GM19455 (cell line): ENCODE data around the gene NUDT19.
"Not testable (repeated sequence)": the region's sequence is repeated elsewhere in the genome, so short reads cannot be mapped to it uniquely, and the experiment has no call there.

Experiments
- ATAC-seq: cut with Tn5 transposase; IDR thresholded peaks from one replicate; pipeline ENCODE4 v1.9.1; 2021; ENCODE audit not compliant: unreplicated experiment

Gene NUDT19

DNA sequence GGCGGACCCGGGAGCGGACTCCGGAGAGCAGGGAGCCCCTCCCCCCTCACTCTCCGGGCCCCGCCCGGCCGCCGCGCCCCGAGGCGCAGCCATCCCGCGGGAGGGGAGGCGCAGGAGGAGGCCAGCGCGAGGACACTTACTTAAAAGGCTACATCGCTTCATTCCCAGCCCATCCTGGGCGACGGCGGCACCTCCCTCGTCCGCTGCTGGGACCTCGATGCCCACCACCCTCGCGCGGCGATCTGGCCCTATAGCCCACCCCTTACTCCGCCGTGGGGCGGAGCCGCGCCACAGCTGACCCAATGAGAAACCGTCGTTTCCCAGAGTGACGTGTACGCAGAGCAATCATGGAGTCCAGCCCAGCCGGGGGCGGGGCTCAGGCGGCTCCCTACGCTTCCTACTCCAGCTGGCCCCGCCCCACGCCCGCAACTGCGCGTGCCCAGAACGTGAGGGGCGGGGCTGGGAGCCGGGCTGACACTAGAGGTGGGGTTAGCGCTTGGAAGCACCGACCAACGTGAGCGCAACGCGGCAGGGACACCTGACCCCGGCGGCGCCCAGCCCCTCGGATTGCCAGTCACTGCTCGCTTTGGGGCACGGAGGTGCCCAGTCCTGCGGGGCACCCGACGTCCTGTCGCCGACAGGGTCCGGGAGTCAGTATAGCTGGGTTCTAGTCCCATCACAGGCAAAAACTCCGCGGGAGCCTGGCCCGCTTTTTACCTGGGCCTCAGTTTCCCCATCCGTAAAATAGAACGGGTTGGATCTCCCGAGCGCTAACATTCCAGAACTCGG, 16.5 kb upstream of the NUDT19 start, which contains the start of gene ANKRD27:
Gene ANKRD27 (minus strand): TSS at position 250 of the 789 bp plus-strand sequence. CDS start 16,165 bp downstream, outside the sequence.
- peak; percentile 97 for ATAC-seq

DNA sequence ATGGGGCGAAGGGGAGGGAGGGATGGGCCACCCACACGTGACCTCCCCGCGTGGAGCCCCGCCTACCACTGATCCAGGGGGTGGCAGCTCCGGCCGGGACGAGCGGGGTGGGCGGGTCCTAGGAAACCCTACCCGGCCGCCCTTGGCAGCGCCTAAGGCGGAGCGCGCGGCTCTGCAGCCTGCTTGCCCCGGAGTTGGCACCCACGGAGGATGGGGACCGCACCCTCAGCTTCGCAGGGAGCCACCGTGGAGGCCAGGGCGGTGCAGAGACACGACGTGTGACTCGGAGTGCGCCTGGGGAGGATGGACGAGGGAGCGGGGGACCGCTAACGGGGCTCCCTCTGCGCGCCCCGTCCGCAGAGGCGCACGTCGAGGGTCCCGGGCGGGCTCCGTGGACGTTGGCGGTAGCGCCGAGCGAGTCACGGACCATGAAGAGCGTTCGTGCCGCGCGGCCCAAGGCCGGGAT, 15.9 kb upstream of the NUDT19 start, which contains the start of gene RGS9BP:
Gene RGS9BP (plus strand): TSS at position 129 of the 466 bp plus-strand sequence. CDS start 416 bp downstream, outside the sequence.
- no peak for ATAC-seq

DNA sequence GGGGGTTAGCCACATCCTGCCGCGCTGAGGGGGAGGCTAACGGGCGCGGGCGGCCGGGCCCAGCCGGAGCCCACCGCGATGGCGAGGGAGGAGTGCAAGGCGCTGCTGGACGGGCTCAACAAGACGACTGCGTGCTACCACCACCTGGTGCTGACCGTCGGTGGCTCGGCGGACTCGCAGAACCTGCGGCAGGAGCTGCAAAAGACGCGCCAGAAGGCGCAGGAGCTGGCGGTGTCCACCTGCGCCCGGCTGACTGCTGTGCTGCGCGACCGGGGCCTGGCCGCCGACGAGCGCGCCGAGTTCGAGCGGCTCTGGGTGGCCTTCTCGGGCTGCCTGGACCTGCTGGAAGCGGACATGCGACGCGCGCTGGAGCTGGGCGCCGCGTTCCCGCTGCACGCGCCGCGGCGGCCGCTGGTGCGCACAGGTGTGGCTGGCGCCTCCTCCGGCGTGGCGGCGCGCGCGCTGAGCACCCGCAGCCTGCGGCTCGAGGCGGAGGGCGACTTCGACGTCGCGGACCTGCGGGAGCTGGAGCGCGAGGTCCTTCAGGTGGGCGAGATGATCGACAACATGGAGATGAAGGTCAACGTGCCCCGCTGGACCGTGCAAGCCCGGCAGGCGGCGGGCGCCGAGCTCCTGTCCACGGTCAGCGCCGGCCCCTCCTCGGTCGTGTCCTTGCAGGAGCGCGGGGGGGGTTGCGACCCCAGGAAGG, 15.3 kb upstream of the NUDT19 start:
- no peak for ATAC-seq

DNA sequence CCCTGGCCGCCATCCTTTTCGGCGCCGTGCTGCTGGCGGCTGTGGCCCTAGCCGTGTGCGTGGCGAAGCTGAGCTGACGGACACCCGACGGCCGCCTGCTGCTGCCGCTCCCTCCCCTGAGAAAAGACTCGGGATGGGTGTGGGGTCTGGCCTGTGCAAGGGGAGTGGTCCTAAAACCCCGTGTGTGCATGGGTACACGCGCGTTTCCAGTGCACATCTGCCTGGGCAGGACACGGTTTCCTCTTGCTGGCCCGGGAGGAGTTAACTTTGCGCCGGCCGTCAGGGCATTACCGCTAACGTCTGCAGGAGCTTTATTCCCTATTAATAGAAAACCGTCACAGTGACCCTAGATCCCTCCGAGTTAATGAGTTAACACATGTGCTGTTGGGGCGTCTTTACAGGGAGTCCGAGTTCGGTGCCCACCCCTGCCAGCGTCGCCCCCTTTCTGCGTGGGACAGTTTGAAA, 14.7 kb upstream of the NUDT19 start:
- no peak for ATAC-seq

DNA sequence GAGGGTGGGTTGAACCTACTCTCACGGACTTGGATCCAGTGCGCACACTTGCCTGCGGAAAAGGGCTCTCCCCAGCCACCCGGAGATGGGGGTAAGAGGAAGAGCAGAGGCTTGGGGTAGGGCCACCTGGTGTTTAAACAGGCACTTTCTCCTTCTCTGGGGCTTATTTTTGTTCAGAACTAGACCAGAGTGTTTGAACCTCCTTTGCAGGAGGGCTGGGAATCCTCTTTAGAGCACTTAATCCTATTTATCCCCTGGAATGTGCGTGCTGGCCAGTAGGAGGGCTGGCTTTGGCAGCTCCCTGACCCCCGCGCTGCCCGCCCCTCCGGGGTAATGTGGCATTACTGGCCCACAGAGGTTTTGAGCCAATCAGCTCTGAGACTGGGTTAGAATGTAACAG, 14.0 kb upstream of the NUDT19 start:
- ATAC-seq: no peak

DNA sequence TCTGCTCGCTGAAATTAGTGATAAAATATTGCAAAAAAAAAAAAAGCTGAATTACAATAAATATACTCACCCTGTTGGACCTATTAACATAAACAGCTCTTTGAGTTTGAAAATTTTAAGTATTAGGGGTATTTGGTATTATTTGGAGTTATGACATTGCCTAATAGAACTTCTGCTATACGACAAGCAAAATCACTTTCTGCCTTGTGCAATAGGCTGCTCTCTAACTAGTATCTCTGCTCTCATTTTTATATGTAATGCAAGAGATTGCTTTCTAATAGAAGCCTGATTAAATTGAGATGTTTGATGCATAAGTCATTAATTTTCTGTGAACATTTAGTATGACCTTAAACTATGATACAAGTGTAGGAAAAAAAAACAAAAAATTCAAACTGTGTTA, 10.6 kb upstream of the NUDT19 start:
- no peak for ATAC-seq

DNA sequence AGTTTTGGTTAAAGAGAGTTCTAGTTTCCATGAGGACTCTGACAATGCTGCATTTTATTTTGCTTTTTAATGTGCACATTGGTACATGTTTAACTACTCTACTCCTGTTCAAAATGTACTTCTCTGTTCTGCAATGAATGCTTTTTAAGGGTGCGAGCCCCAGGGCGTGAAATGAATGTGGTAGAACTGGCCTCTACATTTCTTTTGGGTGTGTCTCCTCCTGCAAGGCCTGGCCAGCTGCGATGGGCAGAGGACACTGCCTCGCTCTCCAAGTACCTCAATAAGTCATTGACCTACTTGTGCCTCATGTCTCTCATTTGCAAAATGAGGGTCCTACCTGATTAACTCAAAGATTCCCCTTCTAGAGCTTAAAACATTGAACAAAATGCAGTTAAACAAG, 9.3 kb upstream of the NUDT19 start:
- no peak for ATAC-seq

DNA sequence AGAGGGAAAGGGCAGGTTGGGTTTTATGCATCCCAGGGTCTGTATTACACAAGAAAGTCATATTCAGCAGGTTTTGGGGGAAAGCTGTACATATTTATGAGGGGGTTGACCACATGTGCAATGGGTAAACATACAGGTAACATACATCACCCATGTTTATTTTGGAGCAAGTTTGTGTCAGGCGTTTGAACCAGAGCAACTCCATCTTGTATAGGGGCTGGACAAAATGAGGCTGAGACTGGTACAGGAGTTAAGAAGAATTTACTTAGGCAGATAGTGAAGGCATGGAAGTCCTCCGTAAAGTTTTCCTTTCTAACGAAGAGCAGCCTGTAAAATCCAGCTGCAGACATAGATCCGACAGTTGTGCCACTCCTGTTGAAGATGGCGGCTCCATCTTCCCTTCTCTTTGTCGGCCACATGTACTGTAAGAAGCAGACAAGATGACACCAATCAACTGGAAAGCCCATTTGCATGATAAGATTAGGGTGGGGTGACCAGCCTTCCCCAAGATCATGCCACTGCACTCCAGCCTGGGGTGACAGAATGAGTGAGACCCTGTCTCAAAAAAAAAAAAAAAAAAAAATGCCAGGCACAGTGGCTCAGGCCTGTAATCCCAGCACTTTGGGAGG, 4.7 kb upstream of the NUDT19 start:
- no peak for ATAC-seq

DNA sequence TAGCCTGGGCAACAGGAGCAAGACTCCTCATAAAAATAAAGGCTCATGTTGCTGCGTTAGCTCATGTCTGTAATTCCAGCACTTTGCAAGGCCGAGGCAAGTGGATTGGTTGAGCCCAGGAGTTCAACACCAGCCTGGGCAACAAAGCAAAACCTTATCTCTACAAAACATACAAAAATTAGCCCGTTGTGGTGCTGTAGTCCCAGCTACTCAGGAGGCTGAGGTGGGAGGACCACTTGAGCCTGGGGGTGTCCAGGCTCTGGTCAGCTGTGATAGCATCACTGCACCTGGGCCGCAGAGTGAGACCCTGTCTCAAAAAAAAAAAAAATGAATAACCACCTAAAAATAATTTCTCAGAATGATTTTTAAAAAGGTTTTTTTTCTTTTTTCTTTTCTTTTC, 3.9 kb upstream of the NUDT19 start:
- ATAC-seq: no peak

DNA sequence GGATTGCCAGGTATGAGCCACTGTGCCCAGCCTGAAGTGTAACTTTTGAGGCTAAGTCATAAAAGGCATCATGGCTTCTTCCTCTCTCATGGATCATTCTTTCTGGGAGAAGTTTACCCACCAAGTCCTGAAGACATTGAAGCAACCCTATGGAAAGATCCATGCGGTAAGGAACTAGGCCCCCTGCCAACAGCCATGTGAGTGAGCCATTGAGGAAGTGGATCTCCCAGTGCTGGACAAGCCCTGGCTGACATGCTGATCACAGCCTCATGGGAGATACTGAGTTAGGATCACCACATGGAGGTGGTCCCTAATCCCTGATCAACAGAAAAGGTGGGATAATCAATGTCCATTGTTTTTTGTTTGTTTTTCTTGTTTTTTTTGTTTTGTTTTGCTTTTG, 3.3 kb upstream of the NUDT19 start:
- no peak for ATAC-seq

DNA sequence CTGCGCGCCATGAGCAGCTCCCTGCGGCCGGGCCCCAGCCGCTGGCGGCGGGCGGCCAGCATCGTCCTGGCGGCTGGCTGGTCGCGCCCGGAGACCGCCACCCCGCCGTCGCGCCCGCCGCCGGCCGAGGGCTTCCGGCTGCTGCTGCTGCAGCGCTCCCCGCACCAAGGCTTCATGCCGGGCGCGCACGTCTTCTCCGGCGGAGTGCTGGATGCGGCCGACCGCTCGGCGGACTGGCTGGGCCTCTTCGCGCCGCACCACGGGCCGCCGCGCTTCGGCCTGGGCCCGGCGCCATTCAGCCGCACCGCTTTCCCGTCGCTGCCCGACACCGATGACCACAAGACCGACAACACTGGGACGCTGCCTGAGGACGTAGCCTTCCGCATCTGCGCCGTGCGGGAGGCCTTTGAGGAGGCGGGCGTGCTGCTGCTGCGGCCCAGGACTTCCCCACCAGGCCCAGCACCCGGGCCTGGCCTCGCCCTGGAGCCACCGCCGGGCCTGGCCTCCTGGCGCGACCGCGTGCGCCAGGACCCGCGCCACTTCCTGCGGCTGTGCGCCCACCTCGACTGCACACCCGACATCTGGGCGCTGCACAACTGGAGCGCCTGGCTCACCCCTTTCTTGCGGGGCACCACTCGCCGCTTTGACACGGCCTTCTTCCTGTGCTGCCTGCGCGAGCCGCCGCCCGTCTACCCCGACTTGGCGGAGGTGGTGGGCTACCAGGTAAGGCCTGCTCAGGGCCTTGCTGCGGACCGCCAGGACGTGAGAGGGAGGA, 518 bp downstream of the NUDT19 start:
- ATAC-seq: peak; percentile 63

DNA sequence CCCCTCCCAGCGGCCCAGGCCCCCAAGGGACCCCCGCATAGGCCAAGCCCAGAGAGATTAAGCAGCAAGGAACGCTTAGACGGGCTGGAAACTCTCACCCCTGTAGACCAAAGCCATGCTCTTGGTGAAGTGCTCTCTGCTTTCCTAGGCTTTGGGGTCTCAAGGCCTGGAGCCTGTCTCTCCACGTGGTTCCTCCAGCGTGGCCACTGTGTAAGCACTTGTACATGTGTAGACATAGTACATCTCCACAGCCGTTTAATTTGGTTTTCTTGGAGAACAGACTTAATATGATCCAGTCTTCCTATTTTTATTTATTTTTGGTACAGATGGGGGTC, 1.1 kb downstream of the NUDT19 start:
- no peak for ATAC-seq

DNA sequence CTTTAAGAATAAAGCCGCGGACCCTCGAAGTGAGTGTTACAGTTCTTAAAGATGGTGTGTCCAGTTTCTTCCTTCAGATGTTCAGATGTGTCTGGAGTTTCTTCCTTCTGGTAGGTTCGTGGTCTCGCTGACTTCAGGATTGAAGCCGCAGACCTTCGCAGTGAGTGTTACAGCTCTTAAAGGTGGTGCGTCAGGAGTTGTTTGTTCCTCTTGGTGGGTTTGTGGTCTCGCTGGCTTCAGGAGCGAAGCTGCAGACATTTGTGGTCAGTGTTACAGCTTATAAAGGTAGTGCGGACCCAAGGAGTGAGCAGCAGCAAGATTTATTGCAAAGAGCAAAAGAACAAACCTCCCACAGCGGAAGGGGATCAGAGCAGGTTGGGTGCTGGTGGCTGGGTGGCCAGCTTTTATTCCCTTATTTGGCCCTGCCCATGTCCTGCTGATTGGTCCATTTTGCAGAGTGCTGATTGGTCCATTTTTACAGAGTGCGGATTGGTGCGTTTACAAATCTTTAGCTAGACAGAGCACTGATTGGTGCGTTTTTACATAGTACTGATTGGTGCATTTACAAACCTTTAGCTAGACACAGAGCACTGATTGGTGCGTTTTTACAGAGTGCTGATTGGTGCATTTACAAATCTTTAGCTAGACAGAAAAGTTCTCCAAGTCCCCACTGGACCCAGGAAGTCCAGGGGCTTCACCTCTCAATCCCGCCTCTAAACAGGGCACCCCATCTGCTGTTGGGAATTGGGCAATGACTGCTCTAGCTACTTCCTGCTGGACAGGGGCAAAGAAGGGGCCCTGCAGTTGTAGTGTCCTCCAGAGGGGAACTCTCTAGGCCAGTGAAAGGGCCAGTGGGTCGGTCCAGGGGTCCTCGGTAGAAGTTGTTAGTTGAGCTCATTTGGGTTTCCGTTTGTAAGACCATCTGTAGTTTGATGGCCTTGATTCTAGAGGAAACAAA, 1.8 kb downstream of the NUDT19 start:
- not testable (repeated sequence) for ATAC-seq

DNA sequence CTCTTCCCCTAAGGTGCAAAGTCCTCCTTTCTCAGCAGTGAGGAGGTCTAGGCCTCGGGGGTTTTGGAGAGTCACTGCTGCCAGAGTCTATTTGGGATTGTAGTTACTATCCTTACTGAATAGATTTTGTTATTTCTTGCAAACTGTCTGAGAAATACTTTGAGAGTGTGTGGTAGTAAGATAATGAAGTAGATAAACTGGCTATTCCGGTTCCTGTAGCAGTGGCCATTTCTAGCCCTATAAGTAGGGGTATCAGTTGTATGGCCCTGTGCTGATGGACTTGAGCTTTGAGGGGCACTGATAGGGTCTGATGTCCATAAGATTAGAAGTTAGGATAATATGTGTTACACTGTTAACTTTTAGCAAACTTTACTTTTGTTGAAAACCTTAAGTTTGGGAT, 2.7 kb downstream of the NUDT19 start:
- ATAC-seq: not testable (repeated sequence)

DNA sequence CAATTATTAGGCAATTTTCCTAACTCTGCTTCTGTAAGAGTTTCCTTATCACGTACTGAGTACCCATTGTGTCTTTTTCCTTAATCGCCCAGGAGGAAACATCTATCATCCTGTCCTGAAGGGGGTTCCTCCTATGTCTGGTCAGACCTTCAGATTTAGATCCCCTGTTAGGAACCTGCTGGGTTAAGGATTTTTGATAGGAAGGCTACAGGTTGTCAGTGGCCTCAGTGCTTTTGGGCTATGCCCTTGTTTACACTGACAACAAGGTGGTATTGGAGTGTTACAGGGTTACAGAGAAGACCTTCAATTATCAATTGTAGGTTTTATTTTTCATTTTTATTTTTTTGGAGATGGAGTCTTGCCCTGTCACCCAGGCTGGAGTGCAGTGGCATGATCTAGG, 3.2 kb downstream of the NUDT19 start:
- not testable (repeated sequence) for ATAC-seq

DNA sequence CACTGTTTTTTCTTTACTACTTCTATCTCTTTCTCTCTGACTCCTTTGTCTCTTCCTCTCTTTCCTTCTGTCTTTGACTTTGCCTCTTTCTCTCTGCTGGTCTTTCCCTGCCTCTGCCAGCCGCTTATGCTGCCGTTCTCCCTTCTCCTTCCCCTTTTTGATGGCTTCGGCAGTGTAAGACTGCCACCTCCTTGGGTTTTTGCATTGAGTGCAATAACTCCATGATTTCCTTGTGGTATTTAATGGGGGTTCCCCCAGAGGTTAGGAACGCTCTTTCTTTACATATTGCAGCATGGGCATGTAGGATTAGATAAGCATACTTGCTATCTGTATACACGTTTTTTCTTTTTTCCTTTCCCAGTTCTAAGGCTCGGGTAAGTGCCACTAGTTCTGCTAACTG, 3.9 kb downstream of the NUDT19 start:
- ATAC-seq: not testable (repeated sequence)

DNA sequence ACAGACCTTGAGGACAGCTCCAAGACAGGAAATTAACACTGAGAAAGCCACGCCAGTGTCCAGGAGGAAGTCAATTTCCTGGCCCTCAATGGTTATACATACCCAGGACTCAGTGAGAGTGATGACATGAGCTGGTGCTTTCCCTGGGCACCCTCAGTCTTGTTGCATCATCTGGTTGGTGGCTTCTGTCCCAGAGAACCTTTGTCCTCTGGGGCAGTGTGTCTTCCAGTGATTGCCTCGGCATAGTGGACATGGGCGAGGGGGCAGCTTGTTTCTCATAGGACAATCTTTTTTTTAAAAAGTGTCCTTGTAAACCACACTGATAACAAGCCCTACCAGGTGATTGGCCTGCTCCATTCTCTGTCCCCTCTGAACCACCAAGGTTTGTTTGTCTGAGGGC, 5.2 kb downstream of the NUDT19 start:
- not testable (repeated sequence) for ATAC-seq

DNA sequence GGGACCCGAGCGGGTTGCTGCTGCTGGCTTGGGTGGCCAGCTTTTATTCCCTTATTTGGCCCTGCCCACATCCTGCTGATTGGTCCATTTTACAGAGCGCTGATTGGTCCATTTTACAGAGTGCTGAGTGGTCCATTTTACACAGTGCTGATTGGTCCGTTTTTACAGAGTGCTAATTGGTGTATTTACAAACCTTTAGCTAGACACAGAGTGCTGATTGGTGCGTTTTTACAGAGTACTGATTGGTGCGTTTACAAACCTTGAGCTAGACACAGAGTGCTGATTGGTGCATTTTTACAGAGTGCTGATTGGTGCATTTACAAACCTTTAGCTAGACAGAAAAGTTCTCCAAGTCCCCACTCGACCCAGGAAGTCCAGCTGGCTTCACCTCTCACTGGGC, 8.5 kb downstream of the NUDT19 start:
- ATAC-seq: not testable (repeated sequence)

DNA sequence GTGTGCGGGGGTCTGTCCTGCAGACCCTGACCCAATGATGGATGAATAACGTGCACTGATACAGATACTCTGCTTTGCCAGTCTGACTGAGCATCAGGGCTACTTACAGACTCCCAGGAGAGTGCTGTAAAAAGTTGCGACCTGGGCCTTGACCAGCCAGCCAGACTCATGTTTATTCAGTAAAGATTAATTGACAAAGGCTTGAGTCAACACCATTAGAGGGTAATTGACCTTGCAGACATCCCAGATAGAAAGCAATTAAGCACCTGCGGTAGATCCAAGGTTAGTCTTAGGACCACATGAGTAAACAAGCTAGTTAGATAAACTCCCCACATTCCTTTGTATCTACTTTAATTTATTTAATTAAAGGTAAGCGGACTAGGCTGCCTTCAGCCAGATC, 10.4 kb downstream of the NUDT19 start:
- no peak for ATAC-seq

DNA sequence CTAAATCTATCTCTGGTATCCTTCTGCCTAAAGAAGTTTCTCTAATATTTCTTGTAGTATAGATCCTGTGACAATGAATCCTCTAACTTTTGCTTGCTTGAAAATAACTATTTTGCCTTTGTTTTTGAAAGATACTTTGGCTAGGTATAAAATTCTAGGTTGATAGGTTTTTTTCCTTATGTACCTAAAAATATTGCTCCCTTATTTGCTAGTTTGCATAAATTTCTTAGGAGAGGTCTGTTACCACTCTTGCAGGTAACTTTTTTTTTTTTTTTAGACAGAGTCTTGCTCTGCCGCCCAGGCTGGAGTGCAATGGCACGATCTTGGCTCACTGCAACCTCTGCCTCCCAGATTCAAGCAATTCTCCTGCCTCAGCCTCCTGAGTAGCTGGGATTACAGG, 12.4 kb downstream of the NUDT19 start:
- not testable (repeated sequence) for ATAC-seq
